HG03439 (cell line): Measurements from ENCODE around the gene NAGPA.

Experiments used
- ATAC-seq: cut with Tn5 transposase; IDR thresholded peaks from one replicate; pipeline ENCODE4 v1.9.1; 2021; ENCODE audit warnings: mild to moderate bottlenecking, moderate library complexity; ENCODE audit not compliant: unreplicated experiment

NAGPA gene

DNA sequence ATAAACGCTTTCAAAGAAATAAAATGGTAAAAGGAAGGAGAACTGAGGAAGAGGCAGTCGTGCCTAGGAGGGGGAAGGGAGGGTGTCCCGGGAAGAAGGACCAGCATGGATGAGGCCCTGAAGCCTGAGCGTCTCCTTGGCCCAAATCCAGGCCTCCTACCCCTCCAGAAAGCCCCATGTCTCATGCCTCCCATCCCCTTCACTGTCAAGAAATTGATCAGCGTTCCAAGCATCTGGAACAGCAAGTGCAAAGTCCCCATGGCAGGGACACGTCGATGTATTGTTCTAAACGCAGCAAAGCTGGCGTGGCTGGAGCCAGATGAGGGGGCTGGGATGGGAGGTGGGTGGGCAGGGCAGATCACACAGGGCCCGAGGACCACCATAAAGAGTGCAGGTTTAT is 53.0 kb downstream of the NAGPA start:
- ATAC-seq = no peak

GRCh38 chr16:4979736-4980660 is 53.7 kb downstream of the NAGPA start:
- ATAC-seq = no peak

DNA sequence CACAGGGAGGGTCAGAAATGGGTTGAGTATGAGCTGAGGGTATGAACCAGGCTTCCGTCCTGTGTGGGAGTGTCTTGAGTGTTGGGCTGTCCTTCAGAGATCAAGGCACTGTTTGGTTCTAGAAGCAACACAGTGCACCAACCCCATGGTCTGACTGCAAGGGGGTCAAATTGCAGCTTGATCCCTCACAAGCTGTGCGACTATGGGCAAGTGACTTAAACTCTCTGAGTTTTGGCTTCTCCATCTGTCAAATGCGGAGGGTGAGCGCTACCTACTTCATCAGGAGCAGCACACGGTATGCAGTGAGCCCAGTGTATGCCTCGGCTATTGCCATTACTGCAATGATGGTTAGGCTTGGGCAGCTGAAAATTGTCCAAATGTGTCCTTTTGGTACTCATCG is 54.6 kb downstream of the NAGPA start:
- no peak for ATAC-seq

DNA sequence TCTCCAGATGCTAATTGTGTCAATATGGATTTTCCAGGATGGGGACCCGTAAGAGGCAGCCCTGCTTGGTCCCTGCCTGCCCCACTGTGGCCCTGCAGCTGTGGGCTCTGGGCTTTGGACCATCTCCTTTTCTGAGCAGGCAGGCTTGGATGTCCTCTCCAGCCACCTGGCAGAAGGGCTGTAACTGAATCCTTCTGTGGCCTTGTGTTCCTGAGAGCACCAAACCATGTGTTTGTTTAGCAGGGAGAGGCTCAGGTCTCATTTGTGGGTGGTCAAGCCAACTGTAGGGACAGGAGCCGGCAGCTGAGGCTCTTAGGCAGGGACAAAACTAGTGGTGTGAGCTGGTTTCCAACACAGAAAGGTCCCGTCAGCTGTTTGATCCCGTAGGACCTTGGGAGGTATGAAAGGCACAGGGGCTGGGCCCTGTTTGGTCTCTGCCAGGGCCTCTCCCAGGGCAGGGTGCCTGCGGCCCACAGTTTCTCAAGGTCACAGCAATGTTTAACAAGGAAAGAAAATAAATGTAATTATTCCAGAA is 57.1 kb downstream of the NAGPA start:
- no peak for ATAC-seq

DNA sequence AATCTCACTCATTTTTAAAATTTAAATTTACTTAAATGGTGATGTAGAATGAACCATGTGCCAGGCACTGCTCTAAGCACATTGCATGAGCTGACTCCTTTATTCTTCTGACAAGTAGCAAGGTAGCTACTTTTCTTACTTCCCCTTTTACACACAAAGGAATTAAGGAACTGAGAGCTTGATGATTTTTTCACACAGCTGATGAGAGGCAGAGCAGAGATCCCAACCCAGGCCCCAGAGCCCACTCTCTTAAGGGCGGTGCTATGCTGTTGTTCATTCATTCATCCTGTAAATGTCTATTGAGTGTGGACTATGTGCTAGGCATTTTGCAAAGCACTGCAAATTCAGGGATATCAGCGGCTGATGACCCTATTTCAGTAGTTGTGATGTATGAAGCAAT is 57.7 kb downstream of the NAGPA start:
- no peak for ATAC-seq
